Activated T-cell treated with anti-CD3 and anti-CD28 coated beads, Interleukin-2, amount 50 U/mL, for 48 hours (primary cell): ENCODE results near the gene PRKG1.
"Not testable (repeated sequence)": the region's sequence is repeated elsewhere in the genome, so short reads cannot be mapped to it uniquely, and the experiment has no call there.

ENCODE experiments used
- DNase-seq, 2 experiments: peaks; one replicate each; pipeline ENCODE4 v3.0.0-alpha.2; 2020

The PRKG1 gene

GRCh38 chr10:51178634-51179033 is 104.3 kb downstream of the PRKG1 start:
- no peak for DNase-seq

- no peak for DNase-seq
Observed at GRCh38 chr10:51180141-51180540, 105.9 kb downstream of the PRKG1 start.

DNA sequence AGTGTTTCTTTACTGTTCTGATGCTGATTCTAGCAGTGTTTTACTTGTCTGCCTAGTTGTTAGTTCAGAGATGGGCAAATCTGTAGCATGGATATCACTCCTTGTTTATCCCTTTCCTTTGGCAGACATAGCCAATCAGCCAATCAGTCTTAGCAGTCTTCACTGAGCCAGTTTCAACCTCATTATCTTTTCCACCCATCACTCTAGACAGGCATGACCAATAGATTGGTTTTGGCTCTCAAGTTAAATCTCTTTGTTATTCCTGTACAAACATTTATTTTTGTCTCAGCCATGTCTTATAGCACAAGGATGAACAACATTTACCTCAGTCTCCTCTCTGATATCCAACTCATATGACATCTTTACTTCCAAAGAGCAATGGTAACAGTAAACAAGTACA is 109.5 kb downstream of the PRKG1 start:
- DNase-seq: no peak

DNA sequence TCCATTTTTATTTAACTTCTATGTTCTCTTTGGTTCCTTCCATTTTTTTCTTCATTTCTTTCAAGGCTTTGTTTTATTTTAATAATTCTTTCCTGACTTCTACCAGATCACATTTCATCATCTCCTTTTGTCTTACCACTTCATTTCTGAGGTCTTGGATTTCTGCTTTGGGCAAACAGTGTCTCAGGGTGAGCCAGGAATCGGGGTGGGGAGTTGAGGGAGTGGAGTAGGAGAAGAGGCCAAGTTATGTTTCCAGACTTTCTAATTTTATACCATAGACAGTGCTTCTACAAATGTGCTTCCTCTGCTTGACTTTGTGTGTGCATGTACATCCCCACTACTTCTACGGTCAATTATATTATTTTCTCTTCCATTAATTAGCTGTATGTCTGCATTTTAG is 112.1 kb downstream of the PRKG1 start:
- DNase-seq: no peak

DNA sequence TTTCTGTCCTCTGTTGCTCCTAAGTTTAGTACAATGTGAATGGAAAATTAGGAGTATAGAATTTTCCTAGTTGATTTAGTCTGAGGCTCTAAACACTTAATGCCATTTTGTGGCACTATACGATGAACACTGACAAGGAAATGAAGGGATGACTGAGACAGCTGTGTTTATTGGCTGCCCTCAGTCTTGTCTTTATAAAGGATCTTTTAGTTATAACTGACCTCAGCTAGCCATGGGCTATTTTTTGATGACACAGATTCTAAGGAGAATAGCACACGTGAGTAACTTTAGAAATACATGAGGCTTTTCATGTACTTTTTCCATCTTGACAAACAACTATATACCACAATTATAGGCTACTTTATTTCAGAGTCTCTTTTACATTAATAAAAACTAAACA is 113.7 kb downstream of the PRKG1 start:
- DNase-seq: no peak

DNA sequence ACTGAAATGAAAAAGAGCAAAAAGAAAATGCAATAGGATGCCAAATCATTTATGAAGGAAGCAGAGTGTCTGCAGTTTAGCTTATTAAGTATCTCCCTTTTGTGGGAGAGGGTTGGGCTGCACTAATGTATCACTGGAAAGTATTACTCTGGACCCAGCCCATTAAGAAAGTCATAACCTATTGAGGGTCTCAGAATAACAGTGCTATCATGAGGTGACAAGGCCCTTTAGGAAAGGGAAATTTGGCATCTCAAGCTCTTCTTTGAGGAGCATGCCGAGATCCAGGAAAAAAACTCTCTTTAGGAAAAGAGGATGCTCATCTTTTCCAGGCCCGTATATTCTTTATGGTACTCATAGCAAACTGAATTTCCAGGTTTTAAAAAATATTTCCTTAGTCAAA is 114.6 kb downstream of the PRKG1 start:
- no peak for DNase-seq

- no peak for DNase-seq
Observed at GRCh38 chr10:51196508-51197175, 122.4 kb downstream of the PRKG1 start.

GRCh38 chr10:51198170-51198569 is 123.9 kb downstream of the PRKG1 start:
- DNase-seq: no peak

DNA sequence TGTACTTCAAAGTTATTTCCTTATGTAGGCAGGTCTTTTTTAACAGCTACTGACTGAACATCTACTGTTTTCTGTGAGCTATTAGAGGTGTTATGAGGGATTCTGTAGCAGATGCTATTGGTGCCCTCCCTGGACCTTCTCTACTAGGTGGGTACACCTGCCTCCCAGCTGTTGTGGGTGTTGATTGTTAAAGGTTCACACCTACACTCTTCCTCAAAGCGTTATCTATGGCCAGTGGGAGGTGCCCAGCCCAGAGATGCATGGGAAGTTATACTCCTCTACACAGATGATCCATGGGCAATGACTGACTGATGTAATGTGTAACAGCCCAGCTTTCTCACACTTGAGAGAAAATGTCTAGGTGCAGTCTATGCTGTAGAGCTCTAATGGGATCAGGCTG is 127.7 kb downstream of the PRKG1 start:
- DNase-seq: no peak

GRCh38 chr10:51203359-51203758 is 129.1 kb downstream of the PRKG1 start:
- DNase-seq: no peak

GRCh38 chr10:51204066-51204465 is 129.8 kb downstream of the PRKG1 start:
- DNase-seq: no peak

- no peak for DNase-seq
Observed at GRCh38 chr10:51204701-51205100, 130.4 kb downstream of the PRKG1 start.

DNA sequence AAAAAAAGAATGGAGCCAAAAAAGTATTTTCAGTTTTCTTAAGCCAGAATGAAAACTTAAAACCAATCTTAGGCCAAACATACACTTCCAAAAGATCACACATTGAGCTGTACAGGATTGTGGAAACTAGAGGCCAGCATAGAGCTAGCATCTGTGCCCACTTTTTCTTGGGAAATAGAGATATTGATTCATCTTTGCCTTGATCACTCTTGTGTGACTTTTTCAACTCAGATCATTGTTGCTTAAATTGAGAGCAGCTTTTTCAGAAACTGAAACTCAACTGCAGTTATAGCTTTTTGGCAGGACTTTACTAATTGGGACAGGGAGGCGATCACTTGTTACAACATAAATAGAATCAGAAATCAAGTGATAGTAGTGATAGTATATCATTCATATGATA is 132.2 kb downstream of the PRKG1 start:
- DNase-seq: no peak

GRCh38 chr10:51212937-51213336 is 138.7 kb downstream of the PRKG1 start:
- not testable (repeated sequence) for DNase-seq

GRCh38 chr10:51214207-51215196 is 140.2 kb downstream of the PRKG1 start:
- no peak for DNase-seq

DNA sequence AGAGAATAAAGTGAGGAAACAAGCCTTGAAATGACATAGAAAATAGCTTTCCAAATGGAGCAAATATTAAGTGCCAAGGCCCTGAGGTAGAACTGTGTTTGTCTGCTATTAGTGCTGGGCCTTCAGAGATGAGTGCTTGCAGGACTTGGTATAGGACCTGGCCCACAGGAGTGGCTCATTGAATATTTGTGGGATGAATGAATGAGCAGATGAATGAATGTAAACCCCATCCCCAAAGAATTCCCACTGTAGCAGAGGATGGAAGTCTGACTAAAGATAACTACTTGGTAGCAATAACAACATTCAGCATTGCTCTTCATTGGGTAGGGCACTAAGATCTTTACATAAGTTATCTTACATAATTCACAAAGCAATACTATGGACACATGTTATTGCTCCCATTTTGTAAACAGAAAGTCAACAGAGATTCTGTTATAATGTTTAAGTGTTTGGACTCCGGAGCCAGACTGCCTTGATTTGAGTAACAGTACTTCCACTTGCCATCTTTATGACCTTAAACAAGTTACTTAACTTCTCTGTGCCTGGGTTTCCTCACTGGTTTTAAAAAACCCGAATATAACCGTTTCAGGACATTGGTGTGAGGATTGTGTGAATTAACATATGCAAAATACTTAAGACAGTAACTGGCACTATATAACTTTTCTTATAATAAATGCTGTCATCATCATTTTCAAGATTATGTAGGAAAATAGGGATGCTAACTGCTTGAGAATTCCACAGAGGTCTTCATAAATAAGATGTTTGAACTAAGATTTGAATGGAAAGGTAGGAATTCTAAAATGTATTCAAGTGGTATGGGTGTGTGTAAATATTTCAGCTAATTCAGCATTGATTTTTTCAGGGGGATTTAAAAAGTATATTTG is 141.9 kb downstream of the PRKG1 start:
- DNase-seq: no peak

- DNase-seq: no peak
Observed at GRCh38 chr10:51217505-51217904, 143.2 kb downstream of the PRKG1 start.

DNA sequence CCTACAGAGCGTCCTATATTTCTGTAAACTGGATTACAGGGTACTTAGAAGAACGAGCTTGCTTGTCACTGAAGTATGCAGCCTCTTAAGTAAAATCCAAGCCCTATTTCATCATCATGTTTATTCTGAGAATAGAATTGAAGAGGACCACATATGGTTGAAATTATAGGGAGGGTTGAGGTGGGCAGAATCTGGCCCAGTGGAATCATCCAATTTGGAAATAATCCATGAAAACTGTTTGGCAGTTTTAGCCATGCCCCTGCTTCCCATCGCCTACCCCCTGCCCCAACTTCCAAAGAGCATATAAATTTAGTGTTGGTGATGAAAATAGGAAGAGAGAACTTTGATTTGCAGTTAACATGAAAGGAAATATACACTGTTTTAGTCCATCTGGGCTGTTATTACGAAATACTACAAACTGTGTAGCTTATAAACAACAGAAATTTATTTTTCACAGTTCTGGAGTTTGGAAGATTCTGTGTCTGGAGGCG is 150.4 kb downstream of the PRKG1 start:
- DNase-seq: no peak

DNA sequence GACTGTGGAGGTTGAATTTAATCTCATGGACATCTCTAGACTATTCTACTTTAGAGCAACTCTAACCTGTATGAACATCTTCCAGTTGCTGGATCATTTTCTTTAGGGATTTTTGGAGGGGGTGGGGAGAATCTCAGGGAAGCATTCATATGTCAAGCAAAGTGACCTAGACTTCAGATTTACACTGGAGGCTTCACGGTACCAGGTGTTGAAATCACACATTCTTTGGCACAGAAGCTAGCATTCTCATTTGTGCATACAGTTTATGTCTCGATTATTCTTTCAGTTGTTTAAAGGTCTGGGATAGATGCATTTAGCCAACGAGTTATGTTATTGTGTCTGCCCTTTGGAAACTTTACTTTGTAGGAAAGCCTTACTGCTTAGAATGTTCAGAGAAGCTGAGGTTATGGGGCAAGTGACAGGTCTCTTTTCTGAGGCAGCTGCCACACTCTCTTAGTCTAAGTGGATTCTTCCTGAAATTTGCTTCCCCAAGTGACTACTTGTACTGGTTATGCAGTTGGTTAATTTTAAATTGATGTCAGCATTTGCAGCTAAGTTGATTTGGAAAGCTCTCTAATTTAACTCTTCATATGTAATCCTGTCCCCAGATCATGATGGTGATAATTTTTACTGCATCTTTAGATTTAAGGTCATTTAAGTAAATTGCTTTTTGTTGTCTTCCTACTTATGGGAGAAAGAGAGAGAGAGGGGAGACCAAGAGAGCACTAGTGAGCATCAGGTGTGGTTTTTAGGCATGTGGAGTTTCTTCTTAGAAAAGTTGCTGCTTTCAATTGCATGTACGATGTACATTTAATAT is 153.8 kb downstream of the PRKG1 start:
- no peak for DNase-seq

- no peak for DNase-seq
Observed at GRCh38 chr10:51228714-51229100, 154.4 kb downstream of the PRKG1 start.

GRCh38 chr10:51230887-51231585 is 156.7 kb downstream of the PRKG1 start:
- DNase-seq: no peak
